Fibroblast of lung (primary cell): ENCODE data around the gene PLCL1. TPM values are rescaled to one million over a fixed set of nuclear protein-coding genes. Genes with fewer than 3 reads are reported as not detected.
"Not testable (repeated sequence)": the region's sequence is repeated elsewhere in the genome, so short reads cannot be mapped to it uniquely, and the experiment has no call there.

ENCODE experiments used
- DNase-seq, 2 donors: peaks; one replicate each; pipeline versions ENCODE4 v3.0.0 to v3.0.0-alpha.2; 2010; ENCODE audit warnings: low read depth in 2 of 2
- H2AFZ ChIP-seq: 2 replicates; pipeline ENCODE4 v1.5.1; 2012; ENCODE audit warnings: low read length, control low read depth, inconsistent platforms
- H3K27ac ChIP-seq: 2 replicates; pipeline ENCODE4 v1.5.1; 2011; ENCODE audit warnings: low read length, control low read depth; ENCODE audit not compliant: insufficient read depth
- H3K27me3 ChIP-seq: 2 replicates; pipeline ENCODE4 v1.5.1; 2011; ENCODE audit warnings: mild to moderate bottlenecking, low read length; ENCODE audit not compliant: control insufficient read depth, insufficient read depth
- H3K36me3 ChIP-seq: 2 replicates; pipeline ENCODE4 v1.5.1; 2011; ENCODE audit warnings: low read length; ENCODE audit not compliant: control insufficient read depth, insufficient read depth
- H3K4me1 ChIP-seq: 2 replicates; pipeline ENCODE4 v1.5.1; 2011; ENCODE audit warnings: low read length; ENCODE audit not compliant: control insufficient read depth, insufficient read depth; ENCODE audit errors: extremely low read depth
- H3K4me2 ChIP-seq: 2 replicates; pipeline ENCODE4 v1.5.1; 2011; ENCODE audit warnings: low read length, control low read depth; ENCODE audit not compliant: insufficient read depth; ENCODE audit errors: extremely low read depth
- H3K4me3 ChIP-seq, 4 experiments: fragments of 200-600 bp in 1 of 4; sonication (generic) in 1 of 4; replicated peaks in 1 of 4; 2 replicates each; pipeline ENCODE4 v1.5.1; 2011 to 2016; ENCODE audit warnings: low read length in 4 of 4, low read depth in 3 of 4, mild to moderate bottlenecking in 3 of 4, control low read depth in 2 of 4, inconsistent platforms in 1 of 4, mixed read lengths in 1 of 4; ENCODE audit not compliant: insufficient read depth in 1 of 4; ENCODE audit errors: control extremely low read depth in 1 of 4
- H3K79me2 ChIP-seq: 2 replicates; pipeline ENCODE4 v1.5.1; 2012; ENCODE audit warnings: mild to moderate bottlenecking, low read length, inconsistent platforms; ENCODE audit not compliant: control insufficient read depth, insufficient read depth
- H3K9ac ChIP-seq: 2 replicates; pipeline ENCODE4 v1.5.1; 2011; ENCODE audit warnings: mild to moderate bottlenecking, low read length, control low read depth; ENCODE audit not compliant: insufficient read depth
- H3K9me3 ChIP-seq: 2 replicates; pipeline ENCODE4 v1.5.1; 2012; ENCODE audit warnings: low read depth, low read length; ENCODE audit not compliant: control insufficient read depth, insufficient read depth
- H4K20me1 ChIP-seq: 2 replicates; pipeline ENCODE4 v1.5.1; 2011; ENCODE audit warnings: low read length; ENCODE audit not compliant: control insufficient read depth, insufficient read depth; ENCODE audit errors: extremely low read depth
- EZH2 ChIP-seq: IDR thresholded peaks from 2 replicates; pipeline ENCODE4 v1.5.1; 2012; ENCODE audit warnings: low read length, control low read depth, mild to moderate bottlenecking; ENCODE audit errors: missing control alignments
- polyA plus RNA-seq, 2 donors: library from polyadenylated mRNA; depleted of rRNA in 1 of 2; stranded (reverse) in 1 of 2; unstranded in 1 of 2; fragments of >200 nt; gene quantifications; 2 replicates each; pipeline ENCODE4 v1.2.1, GENCODE V29; 2011 to 2012; ENCODE audit warnings: missing spikeins in 1 of 2
- total RNA-seq: library from RNA; depleted of rRNA; stranded (reverse); fragments of >200 nt; gene quantifications from 2 replicates; pipeline ENCODE4 v1.2.1, GENCODE V29; 2014
- TF ChIP-seq, protein P1 (sequence below), 2 donors: IDR thresholded peaks in 1 of 2; conservative IDR thresholded peaks in 1 of 2; 1 replicate in 1 of 2; 2 replicates in 1 of 2; pipeline ENCODE4 v1.5.1; 2011 to 2012; ENCODE audit warnings: low read length in 2 of 2, control low read depth in 1 of 2, inconsistent platforms in 1 of 2, low read depth in 1 of 2, mild to moderate bottlenecking in 1 of 2

The PLCL1 gene
- total and polyA plus RNA-seq, 2 donors (not counting 1 experiment from before 2014, with no cell fraction given): 0.48 to 0.83 TPM

DNA sequence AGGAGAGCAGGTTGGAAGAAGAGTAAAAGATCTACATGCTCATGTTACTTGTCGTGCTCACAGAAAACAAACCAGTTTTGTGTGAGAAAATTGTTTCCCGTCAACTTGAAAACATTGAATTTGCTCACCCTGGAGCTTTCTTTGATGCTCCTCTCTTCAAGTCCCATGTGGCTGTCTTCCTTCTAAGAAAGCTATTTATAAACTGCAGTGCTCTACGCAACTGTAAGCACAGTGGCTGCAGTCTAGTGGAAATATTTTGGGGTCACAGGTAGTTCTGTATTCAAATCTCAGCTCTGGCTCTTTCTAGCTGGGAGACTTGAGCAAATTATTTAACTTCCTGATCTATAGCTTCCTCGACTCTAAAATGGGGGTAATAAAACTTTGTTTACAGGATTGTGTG lies 211.8 kb downstream of the PLCL1 start:
- Histone ChIP-seq H3K36me3 (no peaks in the 10 kb centered on the region), H3K4me3 (no peak overlapping the region), H3K27ac (no peak overlapping the region), H3K9me3 (no peaks in the 10 kb centered on the region), H2AFZ (no peak overlapping the region), H4K20me1 (no peaks in the 10 kb centered on the region), H3K4me1 (no peaks in the 10 kb centered on the region), H3K9ac (no peak overlapping the region), H3K4me2 (no peak overlapping the region), H3K79me2 (no peaks in the 10 kb centered on the region), H3K27me3 (no peaks in the 10 kb centered on the region)
- DNase-seq: no peak
- TF ChIP-seq, protein P1, sequence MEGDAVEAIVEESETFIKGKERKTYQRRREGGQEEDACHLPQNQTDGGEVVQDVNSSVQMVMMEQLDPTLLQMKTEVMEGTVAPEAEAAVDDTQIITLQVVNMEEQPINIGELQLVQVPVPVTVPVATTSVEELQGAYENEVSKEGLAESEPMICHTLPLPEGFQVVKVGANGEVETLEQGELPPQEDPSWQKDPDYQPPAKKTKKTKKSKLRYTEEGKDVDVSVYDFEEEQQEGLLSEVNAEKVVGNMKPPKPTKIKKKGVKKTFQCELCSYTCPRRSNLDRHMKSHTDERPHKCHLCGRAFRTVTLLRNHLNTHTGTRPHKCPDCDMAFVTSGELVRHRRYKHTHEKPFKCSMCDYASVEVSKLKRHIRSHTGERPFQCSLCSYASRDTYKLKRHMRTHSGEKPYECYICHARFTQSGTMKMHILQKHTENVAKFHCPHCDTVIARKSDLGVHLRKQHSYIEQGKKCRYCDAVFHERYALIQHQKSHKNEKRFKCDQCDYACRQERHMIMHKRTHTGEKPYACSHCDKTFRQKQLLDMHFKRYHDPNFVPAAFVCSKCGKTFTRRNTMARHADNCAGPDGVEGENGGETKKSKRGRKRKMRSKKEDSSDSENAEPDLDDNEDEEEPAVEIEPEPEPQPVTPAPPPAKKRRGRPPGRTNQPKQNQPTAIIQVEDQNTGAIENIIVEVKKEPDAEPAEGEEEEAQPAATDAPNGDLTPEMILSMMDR (conservative IDR thresholded peaks at IDR 0.05 in 1 of 2, IDR thresholded peaks at IDR 0.05 in 1 of 2; ENCODE audit: low read depth in 1 of 2, low read length in 2 of 2): no peak
- TF ChIP-seq EZH2: no peak

DNA sequence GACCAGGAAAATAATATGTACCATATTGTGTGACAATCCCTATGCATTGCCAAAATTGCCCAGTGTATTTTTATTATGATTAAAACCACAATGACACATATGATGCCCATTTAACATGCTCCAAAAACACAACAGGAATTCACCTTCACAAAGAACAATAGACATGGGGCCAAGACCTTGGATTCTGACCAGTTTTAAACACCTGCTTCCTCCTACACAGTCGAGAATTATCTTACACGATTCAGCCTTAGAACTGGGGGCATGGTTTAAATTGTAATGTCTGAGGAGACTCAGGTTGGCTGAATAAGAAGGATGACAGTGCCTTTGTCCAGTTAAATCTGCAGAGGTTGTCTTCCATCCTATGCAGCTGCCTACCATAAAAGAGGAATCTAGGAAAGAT lies 212.7 kb downstream of the PLCL1 start:
- Histone ChIP-seq H3K4me2 (no peak overlapping the region), H3K27ac (no peak overlapping the region), H3K9me3 (no peaks in the 10 kb centered on the region), H2AFZ (no peak overlapping the region), H3K27me3 (no peaks in the 10 kb centered on the region), H3K4me3 (no peak overlapping the region), H3K36me3 (no peaks in the 10 kb centered on the region), H4K20me1 (no peaks in the 10 kb centered on the region), H3K4me1 (no peaks in the 10 kb centered on the region), H3K9ac (no peak overlapping the region), H3K79me2 (no peaks in the 10 kb centered on the region)
- TF ChIP-seq, protein P1 (conservative IDR thresholded peaks at IDR 0.05 in 1 of 2, IDR thresholded peaks at IDR 0.05 in 1 of 2; ENCODE audit: low read depth in 1 of 2, low read length in 2 of 2): no peak
- no peak for TF ChIP-seq EZH2
- DNase-seq: no peak

- DNase-seq: no peak
- Histone ChIP-seq H3K36me3 (no peaks in the 10 kb centered on the region), H3K4me2 (no peak overlapping the region), H3K27ac (no peak overlapping the region), H3K4me3 (no peak overlapping the region), H3K4me1 (no peaks in the 10 kb centered on the region), H4K20me1 (no peaks in the 10 kb centered on the region), H3K27me3 (no peaks in the 10 kb centered on the region), H2AFZ (no peak overlapping the region), H3K9me3 (no peaks in the 10 kb centered on the region), H3K9ac (no peak overlapping the region), H3K79me2 (no peaks in the 10 kb centered on the region)
- TF ChIP-seq, protein P1 (conservative IDR thresholded peaks at IDR 0.05 in 1 of 2, IDR thresholded peaks at IDR 0.05 in 1 of 2; ENCODE audit: low read depth in 1 of 2, low read length in 2 of 2): no peak
- TF ChIP-seq EZH2: no peak
Measured at GRCh38 chr2:198028955-198029354, 224.6 kb downstream of the PLCL1 start.

- H3K79me2 ChIP-seq, H3K9ac ChIP-seq, H3K4me3 ChIP-seq, H3K4me1 ChIP-seq, H4K20me1 ChIP-seq, H3K27ac ChIP-seq, H3K36me3 ChIP-seq, H2AFZ ChIP-seq, H3K27me3 ChIP-seq, H3K9me3 ChIP-seq, H3K4me2 ChIP-seq, DNase-seq: not testable (repeated sequence)
Measured at GRCh38 chr2:198029576-198029975, 225.2 kb downstream of the PLCL1 start.
